Measurements from ENCODE around the gene KSR1. TPM values are rescaled to one million over a fixed set of nuclear protein-coding genes. Genes with fewer than 3 reads are reported as not detected.

The KSR1 gene
- total and polyA plus RNA-seq, 9 of the 15 experiments (the other 6 are each of a cell fraction or from before 2014, with no cell fraction given), result 1.4 to 51.7 (median 18.4) TPM

DNA sequence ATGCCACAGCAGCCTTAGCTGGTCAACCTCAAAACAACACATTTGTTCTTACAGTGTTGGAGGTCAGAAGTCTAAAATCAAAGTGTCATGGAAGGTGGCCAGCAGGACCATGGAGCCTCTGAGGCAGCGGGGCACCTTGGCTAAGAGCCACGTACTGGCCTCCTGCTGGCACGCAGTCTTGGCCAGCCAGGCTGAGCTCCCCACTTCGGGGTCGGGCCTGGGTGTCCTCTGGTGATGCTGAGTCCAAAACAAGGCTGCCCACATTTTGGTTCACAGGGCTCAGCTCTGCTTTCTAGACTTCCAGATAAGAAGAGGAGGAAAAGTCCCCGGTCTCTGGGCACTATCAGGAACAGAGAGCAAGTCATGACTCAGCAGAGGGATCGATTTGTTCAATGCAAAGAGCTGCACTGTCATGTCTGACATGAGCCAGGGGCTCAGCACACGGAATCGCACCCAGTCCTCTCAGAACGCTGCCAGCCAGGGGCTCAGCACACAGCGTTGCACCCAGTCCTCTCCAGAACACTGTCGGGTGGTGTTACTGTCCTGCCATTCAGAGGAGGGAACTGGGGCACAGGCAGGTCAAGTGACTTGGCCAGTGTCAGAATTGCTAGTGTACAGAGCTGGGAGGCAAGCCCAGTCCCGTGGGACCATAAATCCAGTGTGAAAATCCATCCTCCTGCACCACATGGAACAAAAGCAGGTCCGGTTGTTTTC is 177.2 kb downstream of the KSR1 start (continued):
- TF ChIP-seq ZFP36 (IDR thresholded peaks at IDR 0.05; ENCODE audit: low read depth, low read length, partially characterized antibody) (no peak), NEUROD1 (IDR thresholded peaks at IDR 0.05; ENCODE audit: borderline replicate concordance, low read depth, low read length, partially characterized antibody) (no peak), SMAD1 (IDR thresholded peaks at IDR 0.05; ENCODE audit: low read depth, low read length, partially characterized antibody) (no peak), ZNF551 (CRISPR knock-in tag; IDR thresholded peaks at IDR 0.05) (no peak), ZNF24 (IDR thresholded peaks at IDR 0.05) (no peak), CSDE1 (IDR thresholded peaks at IDR 0.05) (no peak), SETDB1 (IDR thresholded peaks at IDR 0.05; ENCODE audit: low read length) (no peak), ZNF717 (CRISPR knock-in tag; IDR thresholded peaks at IDR 0.05) (no peak), ZNF436 (CRISPR knock-in tag; IDR thresholded peaks at IDR 0.05) (no peak), GTF2A2 (tag; IDR thresholded peaks at IDR 0.05) (no peak), KDM4B (IDR thresholded peaks at IDR 0.05; ENCODE audit: borderline replicate concordance in 2 of 2, low read depth in 1 of 2) (no peak), SOX6 (IDR thresholded peaks at IDR 0.05) (no peak), NELFE (IDR thresholded peaks at IDR 0.05; ENCODE audit: insufficient read depth, insufficient read length) (no peak), DACH1 (IDR thresholded peaks at IDR 0.05; ENCODE audit: partially characterized antibody) (no peak), ZBTB8A (IDR thresholded peaks at IDR 0.05; ENCODE audit: partially characterized antibody) (no peak)
- TF ChIP-seq, protein P1, sequence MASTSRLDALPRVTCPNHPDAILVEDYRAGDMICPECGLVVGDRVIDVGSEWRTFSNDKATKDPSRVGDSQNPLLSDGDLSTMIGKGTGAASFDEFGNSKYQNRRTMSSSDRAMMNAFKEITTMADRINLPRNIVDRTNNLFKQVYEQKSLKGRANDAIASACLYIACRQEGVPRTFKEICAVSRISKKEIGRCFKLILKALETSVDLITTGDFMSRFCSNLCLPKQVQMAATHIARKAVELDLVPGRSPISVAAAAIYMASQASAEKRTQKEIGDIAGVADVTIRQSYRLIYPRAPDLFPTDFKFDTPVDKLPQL (IDR thresholded peaks at IDR 0.05; ENCODE audit: extremely low read depth, insufficient read length), result no peak
- TF ChIP-seq, protein P2, sequence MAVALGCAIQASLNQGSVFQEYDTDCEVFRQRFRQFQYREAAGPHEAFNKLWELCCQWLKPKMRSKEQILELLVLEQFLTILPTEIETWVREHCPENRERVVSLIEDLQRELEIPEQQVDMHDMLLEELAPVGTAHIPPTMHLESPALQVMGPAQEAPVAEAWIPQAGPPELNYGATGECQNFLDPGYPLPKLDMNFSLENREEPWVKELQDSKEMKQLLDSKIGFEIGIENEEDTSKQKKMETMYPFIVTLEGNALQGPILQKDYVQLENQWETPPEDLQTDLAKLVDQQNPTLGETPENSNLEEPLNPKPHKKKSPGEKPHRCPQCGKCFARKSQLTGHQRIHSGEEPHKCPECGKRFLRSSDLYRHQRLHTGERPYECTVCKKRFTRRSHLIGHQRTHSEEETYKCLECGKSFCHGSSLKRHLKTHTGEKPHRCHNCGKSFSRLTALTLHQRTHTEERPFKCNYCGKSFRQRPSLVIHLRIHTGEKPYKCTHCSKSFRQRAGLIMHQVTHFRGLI (CRISPR knock-in tag; IDR thresholded peaks at IDR 0.05), result no peak
- TF ChIP-seq, protein P3, sequence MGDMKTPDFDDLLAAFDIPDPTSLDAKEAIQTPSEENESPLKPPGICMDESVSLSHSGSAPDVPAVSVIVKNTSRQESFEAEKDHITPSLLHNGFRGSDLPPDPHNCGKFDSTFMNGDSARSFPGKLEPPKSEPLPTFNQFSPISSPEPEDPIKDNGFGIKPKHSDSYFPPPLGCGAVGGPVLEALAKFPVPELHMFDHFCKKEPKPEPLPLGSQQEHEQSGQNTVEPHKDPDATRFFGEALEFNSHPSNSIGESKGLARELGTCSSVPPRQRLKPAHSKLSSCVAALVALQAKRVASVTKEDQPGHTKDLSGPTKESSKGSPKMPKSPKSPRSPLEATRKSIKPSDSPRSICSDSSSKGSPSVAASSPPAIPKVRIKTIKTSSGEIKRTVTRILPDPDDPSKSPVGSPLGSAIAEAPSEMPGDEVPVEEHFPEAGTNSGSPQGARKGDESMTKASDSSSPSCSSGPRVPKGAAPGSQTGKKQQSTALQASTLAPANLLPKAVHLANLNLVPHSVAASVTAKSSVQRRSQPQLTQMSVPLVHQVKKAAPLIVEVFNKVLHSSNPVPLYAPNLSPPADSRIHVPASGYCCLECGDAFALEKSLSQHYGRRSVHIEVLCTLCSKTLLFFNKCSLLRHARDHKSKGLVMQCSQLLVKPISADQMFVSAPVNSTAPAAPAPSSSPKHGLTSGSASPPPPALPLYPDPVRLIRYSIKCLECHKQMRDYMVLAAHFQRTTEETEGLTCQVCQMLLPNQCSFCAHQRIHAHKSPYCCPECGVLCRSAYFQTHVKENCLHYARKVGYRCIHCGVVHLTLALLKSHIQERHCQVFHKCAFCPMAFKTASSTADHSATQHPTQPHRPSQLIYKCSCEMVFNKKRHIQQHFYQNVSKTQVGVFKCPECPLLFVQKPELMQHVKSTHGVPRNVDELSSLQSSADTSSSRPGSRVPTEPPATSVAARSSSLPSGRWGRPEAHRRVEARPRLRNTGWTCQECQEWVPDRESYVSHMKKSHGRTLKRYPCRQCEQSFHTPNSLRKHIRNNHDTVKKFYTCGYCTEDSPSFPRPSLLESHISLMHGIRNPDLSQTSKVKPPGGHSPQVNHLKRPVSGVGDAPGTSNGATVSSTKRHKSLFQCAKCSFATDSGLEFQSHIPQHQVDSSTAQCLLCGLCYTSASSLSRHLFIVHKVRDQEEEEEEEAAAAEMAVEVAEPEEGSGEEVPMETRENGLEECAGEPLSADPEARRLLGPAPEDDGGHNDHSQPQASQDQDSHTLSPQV (IDR thresholded peaks at IDR 0.05), result peak; percentile 76
- TF ChIP-seq, protein P4, sequence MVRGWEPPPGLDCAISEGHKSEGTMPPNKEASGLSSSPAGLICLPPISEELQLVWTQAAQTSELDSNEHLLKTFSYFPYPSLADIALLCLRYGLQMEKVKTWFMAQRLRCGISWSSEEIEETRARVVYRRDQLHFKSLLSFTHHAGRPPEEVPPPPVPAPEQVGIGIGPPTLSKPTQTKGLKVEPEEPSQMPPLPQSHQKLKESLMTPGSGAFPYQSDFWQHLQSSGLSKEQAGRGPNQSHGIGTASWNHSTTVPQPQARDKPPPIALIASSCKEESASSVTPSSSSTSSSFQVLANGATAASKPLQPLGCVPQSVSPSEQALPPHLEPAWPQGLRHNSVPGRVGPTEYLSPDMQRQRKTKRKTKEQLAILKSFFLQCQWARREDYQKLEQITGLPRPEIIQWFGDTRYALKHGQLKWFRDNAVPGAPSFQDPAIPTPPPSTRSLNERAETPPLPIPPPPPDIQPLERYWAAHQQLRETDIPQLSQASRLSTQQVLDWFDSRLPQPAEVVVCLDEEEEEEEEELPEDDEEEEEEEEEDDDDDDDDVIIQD (CRISPR knock-in tag; IDR thresholded peaks at IDR 0.05), result no peak
- TF ChIP-seq, protein P5, sequence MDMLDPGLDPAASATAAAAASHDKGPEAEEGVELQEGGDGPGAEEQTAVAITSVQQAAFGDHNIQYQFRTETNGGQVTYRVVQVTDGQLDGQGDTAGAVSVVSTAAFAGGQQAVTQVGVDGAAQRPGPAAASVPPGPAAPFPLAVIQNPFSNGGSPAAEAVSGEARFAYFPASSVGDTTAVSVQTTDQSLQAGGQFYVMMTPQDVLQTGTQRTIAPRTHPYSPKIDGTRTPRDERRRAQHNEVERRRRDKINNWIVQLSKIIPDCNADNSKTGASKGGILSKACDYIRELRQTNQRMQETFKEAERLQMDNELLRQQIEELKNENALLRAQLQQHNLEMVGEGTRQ (CRISPR knock-in tag; IDR thresholded peaks at IDR 0.05), result no peak
